NCI-H2227 (cell line): ENCODE data around the gene SIX3.
A peak's percentile ranks its signal among the peaks of the same experiment; 100 is the strongest.

Experiments
- DNase-seq: peaks from one replicate; lab custom pipeline; 2025; ENCODE audit not compliant: unreplicated experiment; lab: John Stamatoyannopoulos, UW

SIX3 gene

DNA sequence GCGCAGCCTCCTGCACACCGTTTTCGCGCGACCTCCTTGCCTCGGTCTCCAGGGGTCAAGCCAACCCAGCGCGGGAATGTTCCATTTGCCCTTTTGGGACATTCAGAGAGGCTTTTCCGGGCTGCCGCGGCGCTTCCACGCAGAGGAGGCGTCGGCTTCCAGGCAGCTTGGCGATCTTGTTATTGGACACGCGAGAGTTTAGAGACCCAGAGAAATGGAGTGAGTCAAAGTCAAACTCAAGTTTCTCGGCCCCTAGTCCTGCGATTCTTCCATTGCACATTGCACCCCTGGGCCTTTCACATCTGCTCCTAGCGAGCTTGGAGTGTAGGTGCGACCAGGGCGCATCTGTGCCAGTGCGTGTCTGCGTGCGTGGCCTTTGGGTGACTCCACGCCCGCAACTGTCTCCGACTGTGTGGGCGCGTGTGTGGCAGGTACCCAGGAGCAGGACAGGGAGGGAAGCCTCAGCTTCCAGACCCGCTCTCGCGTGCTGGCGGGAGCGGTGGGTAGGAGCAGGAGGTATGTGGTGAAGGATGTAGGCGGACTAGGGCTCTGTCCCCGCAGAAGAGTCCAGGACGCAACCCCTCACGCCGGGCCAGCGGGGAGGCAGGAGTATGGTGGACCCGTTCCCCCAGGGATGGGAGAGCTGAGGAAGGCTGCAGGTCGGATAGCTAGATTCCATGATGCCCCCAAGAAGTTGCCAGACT lies 13.5 kb downstream of the SIX3 start:
- no peak for DNase-seq

DNA sequence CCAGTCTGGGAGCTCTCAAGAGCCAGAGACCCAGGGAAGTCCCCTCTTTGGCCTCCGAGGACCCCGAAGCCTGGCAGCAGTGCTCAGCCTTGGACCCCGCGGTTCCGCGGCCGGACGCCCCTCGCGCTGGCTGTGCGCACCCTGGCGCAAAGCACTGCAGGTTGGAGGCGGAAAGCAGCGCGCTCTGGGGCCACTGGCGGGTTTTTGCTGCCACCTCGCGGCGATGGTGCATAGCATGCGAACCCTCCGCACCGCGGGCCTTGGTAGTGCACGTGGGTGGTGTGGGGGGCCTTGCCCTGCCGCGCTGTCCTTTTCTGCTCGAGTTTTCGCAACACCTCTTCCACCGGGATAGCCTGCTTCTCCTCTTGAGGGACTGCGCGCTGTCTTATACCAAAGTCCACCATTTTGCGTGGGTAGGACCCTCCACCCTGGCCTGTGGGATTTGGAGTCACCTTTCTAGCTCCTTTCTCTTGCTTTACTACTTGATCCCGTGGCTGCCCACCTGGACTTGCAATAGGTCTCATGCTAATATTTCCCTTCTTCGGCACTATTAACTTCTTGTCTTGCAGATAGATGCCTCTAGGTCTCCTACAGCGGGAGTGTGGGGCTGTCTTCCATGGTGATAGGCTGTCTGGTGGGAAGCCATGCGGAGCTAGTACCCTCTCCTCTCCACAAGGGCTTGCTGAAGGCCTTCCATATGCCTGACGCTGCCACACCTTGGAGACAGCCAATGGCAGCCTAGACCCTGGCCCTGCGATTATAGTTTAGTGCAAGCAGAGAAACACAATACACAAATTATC lies 14.3 kb downstream of the SIX3 start:
- peak; percentile 88 for DNase-seq

GRCh38 chr2:44956843-44957242 lies 15.3 kb downstream of the SIX3 start:
- DNase-seq: no peak

- no peak for DNase-seq
Measured at GRCh38 chr2:44957656-44958327, 16.3 kb downstream of the SIX3 start.

DNA sequence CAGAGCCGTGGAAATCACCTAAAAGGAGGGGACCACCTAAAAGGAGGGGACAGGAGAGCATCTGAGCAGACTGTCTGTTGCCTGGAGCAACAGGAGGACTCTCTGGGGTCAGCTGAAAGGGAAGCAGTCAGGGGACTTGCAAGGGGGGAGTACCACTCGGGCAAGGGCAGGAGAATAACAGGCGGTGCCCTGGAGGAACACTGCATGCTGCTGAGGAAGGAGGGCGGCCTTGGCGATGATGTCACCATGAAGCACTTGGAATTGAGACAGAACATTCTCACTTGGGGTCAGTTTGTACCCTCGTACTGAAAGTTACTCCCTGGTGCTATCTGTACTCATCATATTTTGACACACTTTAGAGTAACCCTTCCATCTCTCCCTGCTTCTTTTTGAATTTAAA lies 18.4 kb downstream of the SIX3 start:
- DNase-seq: no peak

DNA sequence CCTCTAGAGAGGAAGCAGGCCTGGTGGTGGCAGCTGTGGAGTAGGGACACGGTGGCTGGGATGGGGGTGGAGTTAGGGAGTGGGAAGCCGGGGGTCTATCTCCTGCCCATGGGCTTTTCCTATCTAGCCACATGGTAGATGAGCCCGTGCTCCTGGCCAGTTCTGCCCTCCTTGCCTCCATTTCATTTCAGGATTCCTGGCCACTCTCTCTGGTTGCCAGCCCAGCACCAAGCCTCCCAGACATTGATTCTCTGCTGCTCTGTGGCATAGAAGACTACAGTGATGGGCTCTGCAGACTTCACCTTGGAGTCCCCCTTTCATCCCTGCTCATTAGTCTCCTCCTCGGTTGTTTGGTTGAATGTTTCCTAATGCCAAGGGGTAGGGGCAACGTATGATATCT lies 19.4 kb downstream of the SIX3 start:
- no peak for DNase-seq

DNA sequence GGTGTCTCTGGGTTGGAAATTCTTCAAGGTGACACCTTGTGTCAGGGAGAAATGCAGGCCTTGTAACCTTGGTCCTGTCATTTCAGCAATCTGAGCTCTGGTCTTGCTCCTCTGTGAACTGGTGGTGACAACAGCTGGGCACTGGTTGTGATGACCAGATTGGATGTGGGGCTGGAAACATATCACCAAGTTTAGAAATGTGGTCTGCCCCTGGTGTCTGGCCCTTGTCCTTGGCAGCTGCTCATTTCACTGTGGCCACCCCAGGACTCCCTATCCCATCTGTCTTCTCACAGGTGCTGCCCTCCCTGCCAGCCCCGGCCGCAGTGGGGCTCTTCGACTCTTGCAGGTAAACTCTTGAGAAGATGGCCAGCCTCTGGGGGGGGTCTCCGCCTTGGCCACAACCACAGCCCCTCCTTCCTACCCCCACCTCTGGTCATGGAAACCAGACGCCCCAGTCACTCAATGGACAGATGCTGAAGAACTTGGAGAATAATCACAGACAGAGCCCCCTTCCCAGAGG lies 20.7 kb downstream of the SIX3 start:
- DNase-seq: no peak

GRCh38 chr2:44964752-44965236 lies 23.3 kb downstream of the SIX3 start:
- DNase-seq: peak; percentile 82

- no peak for DNase-seq
Measured at GRCh38 chr2:44965684-44966083, 24.2 kb downstream of the SIX3 start.

DNA sequence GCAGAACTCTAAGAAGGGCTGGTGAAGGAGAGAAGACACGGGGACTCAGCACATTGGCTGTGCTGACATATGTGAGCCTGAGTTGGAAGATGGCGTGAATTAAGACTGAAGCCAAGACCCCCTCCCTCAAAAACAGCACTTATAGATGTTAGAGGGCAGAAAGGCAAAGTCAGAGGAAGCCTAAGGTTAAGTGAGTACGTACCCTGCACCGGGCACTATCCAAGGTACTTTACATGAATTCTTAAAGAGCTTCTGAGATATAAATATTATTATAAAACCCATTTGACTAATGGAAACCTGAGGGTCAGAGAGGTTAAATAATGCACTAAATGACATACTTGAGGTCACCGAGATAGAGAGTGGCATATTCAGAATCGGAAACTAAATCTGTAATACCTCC lies 25.6 kb downstream of the SIX3 start:
- DNase-seq: no peak

DNA sequence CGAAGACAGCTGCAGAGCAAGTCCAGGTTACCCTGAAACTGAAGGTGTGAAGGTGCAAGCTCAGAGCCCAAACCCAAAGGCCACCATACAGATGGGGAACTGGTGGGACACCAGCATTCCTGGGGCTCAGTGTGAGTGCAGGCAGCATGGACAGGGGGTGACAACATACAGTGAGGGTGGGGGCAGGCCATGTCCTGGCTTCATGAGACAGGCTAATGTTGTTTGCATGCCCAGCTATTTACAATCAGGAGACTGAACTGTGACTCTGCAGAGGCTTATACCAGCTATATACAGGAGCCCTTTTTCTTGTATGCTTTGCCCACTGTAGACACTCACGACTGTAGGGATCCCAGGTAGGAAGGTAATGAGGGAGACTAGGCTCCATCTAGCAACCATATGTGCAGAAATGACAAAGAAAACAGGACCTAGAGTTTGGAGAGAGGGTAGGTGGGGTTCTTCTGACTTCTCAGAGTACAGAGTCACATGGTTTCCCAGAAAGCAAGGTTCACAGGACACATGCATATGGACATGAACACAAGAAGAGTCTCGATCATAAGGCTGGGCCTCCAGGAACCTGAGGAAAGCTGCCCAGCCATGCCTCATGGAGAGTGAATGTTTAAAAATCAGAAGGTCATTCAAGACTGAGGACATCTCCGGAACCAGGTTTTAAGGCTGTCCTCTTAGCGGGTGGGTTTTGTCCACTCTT lies 26.4 kb downstream of the SIX3 start:
- DNase-seq: no peak

DNA sequence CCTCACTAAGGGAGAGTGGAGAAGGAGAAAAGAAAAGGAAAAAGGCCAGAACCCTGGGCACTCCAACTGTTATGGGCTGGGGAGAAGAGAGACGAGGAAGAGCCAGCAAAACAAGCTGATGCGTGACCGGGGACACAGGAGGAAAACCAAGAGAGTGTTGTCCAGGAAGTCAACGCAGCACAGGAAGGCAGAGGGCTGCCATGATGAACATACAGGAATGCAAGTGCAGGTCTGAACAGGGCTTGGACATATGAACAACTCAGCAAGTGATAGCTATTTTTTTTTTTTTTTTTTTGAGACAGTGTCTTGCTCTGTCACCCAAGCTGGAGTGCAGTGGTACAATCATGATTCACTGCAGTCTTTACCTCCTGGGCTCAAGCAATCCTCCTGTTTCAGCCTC lies 28.4 kb downstream of the SIX3 start:
- DNase-seq: no peak

- DNase-seq: no peak
Measured at GRCh38 chr2:44970846-44971450, 29.4 kb downstream of the SIX3 start.

- peak; percentile 38 for DNase-seq
Measured at GRCh38 chr2:44972771-44973535, 31.5 kb downstream of the SIX3 start.

- DNase-seq: peak; percentile 71
Measured at GRCh38 chr2:44974064-44974715, 32.7 kb downstream of the SIX3 start.

- DNase-seq: no peak
Measured at GRCh38 chr2:44975571-44976450, 34.3 kb downstream of the SIX3 start.

DNA sequence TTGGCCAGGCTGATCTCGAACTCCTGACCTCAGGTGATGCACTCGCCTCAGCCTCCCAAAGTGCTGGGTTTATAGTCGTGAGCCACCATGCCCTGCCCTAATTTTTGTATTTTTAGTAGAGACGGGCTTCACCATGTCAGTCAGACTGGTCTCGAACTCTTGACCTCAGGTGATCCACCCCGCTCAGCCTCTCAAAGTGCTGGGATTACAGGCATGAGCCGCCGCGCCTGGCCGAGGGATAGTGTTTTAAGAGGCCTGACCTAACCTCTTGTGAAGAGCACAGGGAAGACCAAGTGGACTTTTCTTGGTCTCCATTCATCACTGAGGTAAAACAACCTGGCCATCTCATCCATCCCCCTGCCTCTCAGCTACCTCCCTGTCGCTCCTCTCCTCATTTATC lies 38.1 kb downstream of the SIX3 start:
- no peak for DNase-seq
